Measurements from ENCODE around the gene CCDC88B.

- TF ChIP-seq CTCF (IDR thresholded peaks at IDR 0.05; ENCODE audit: insufficient read depth, low read length, poor library complexity, severe bottlenecking) (no peak), EZH2phosphoT487 (conservative IDR thresholded peaks at IDR 0.05; ENCODE audit: low read length) (no peak)
Observed at GRCh38 chr11:64341429-64341828, 1.4 kb downstream of the CCDC88B start.

All from SU-DHL-6 (cell line).